IMR-90 (cell line): ENCODE measurements around the gene ERLIN1. TPM values are rescaled to one million over a fixed set of nuclear protein-coding genes. Genes with fewer than 3 reads are reported as not detected.

Experiments used
- ATAC-seq: fragments of 200-7000 bp; cut with Tn5 transposase; 2 replicates; pipeline ENCODE4 v1.9.1; 2020; ENCODE audit warnings: low read depth, mild to moderate bottlenecking, moderate library complexity
- BruUV-seq: library from RNA; stranded (reverse); fragments of 400-500 nt; replicated peaks from 2 replicates; lab custom pipeline; 2021; lab: Mats Ljungman, UMichigan
- CTCF ChIA-PET: fragments of 300-600 bp; formaldehyde crosslinking; extraction: SDS; loops from one replicate; lab custom pipeline; 2021; ENCODE audit warnings: antibody characterized with exemption; lab: Yijun Ruan, JAX
- POLR2A ChIA-PET: fragments of 300-600 bp; sonication (Branson Sonifier 250); formaldehyde crosslinking; loops from one replicate; lab custom pipeline; 2022; ENCODE audit warnings: antibody characterized with exemption; ENCODE audit not compliant: unreplicated experiment; lab: Charles Lee
- DNase-seq: peaks from one replicate; pipeline ENCODE4 v3.0.0; 2013
- H2AFZ ChIP-seq: replicated peaks from 2 replicates; pipeline ENCODE3; 2013; ENCODE audit warnings: low read length, mild to moderate bottlenecking; ENCODE audit not compliant: poor library complexity
- H2AK5ac ChIP-seq: 2 replicates; pipeline ENCODE4 v1.6.1; 2013; ENCODE audit warnings: low read depth, low read length, inconsistent platforms
- H2AK9ac ChIP-seq: replicated peaks from 2 replicates; pipeline ENCODE3; 2013; ENCODE audit warnings: mild to moderate bottlenecking, low read depth, low read length, moderate library complexity; ENCODE audit not compliant: poor library complexity
- H2BK120ac ChIP-seq: 2 replicates; pipeline ENCODE4 v1.6.1; 2013; ENCODE audit warnings: low read depth, low read length, inconsistent platforms
- H2BK15ac ChIP-seq: 3 replicates; pipeline ENCODE4 v1.6.1; 2013; ENCODE audit warnings: low read depth, low read length, inconsistent platforms
- H2BK20ac ChIP-seq: 2 replicates; pipeline ENCODE4 v1.6.1; 2013; ENCODE audit warnings: low read depth, mild to moderate bottlenecking, inconsistent platforms, low read length, moderate library complexity
- H2BK5ac ChIP-seq: 2 replicates; pipeline ENCODE4 v1.6.1; 2013; ENCODE audit warnings: mild to moderate bottlenecking, low read depth, low read length, inconsistent platforms; ENCODE audit not compliant: poor library complexity, severe bottlenecking
- H3K14ac ChIP-seq: replicated peaks from 2 replicates; pipeline ENCODE4 v1.6.1; 2013; ENCODE audit warnings: low read depth, low read length, inconsistent platforms
- H3K18ac ChIP-seq: 2 replicates; pipeline ENCODE4 v1.6.1; 2013; ENCODE audit warnings: low read depth, low read length, control low read depth
- H3K23ac ChIP-seq: 2 replicates; pipeline ENCODE4 v1.6.1; 2013; ENCODE audit warnings: low read depth, low read length, inconsistent platforms
- H3K27ac ChIP-seq: 2 replicates; pipeline ENCODE4 v1.5.1; 2013; ENCODE audit warnings: mild to moderate bottlenecking, control low read depth, low read length; ENCODE audit not compliant: insufficient read depth
- H3K27me3 ChIP-seq: 2 replicates; pipeline ENCODE4 v1.6.1; 2013; ENCODE audit warnings: low read length; ENCODE audit not compliant: control insufficient read depth, insufficient read depth
- H3K36me3 ChIP-seq: 2 replicates; pipeline ENCODE4 v1.6.1; 2013; ENCODE audit warnings: low read length, mixed read lengths; ENCODE audit not compliant: control insufficient read depth, insufficient read depth
- H3K4ac ChIP-seq: 2 replicates; pipeline ENCODE4 v1.6.1; 2013; ENCODE audit warnings: low read depth, low read length, inconsistent platforms
- H3K4me1 ChIP-seq: 2 replicates; pipeline ENCODE4 v1.6.1; 2013; ENCODE audit warnings: low read length, mixed read lengths; ENCODE audit not compliant: control insufficient read depth, insufficient read depth
- H3K4me2 ChIP-seq: 2 replicates; pipeline ENCODE4 v1.6.1; 2013; ENCODE audit warnings: low read depth, mild to moderate bottlenecking, control low read depth, low read length, moderate library complexity
- H3K4me3 ChIP-seq: 2 replicates; pipeline ENCODE4 v1.5.1; 2013; ENCODE audit warnings: low read depth, mild to moderate bottlenecking, control low read depth, low read length, moderate library complexity; ENCODE audit not compliant: insufficient read depth
- H3K56ac ChIP-seq: 2 replicates; pipeline ENCODE4 v1.6.1; 2013; ENCODE audit warnings: low read length, inconsistent platforms; ENCODE audit not compliant: insufficient read depth; ENCODE audit errors: extremely low read depth
- H3K79me1 ChIP-seq, 2 experiments: 2 replicates each; pipeline ENCODE4 v1.6.1; 2013; ENCODE audit warnings: low read length in 2 of 2, inconsistent platforms in 1 of 2, low read depth in 1 of 2
- H3K9ac ChIP-seq: 2 replicates; pipeline ENCODE4 v1.6.1; 2013; ENCODE audit warnings: low read depth, low read length, control low read depth
- H3K9me1 ChIP-seq: 2 replicates; pipeline ENCODE4 v1.6.1; 2013; ENCODE audit warnings: low read length, inconsistent platforms; ENCODE audit not compliant: insufficient read depth
- H3K9me3 ChIP-seq: 2 replicates; pipeline ENCODE4 v1.6.1; 2013; ENCODE audit warnings: low read length; ENCODE audit not compliant: control insufficient read depth, insufficient read depth
- H4K20me1 ChIP-seq: 2 replicates; pipeline ENCODE4 v1.6.1; 2013; ENCODE audit warnings: low read length, inconsistent platforms; ENCODE audit not compliant: insufficient read depth
- H4K5ac ChIP-seq: 2 replicates; pipeline ENCODE4 v1.6.1; 2013; ENCODE audit warnings: mild to moderate bottlenecking, low read depth, low read length, control low read depth
- H4K8ac ChIP-seq, 2 experiments: 2 replicates each; pipeline ENCODE4 v1.6.1; 2013; ENCODE audit warnings: low read depth in 2 of 2, low read length in 2 of 2, control low read depth in 1 of 2, inconsistent platforms in 1 of 2
- H4K91ac ChIP-seq: 2 replicates; pipeline ENCODE4 v1.6.1; 2013; ENCODE audit warnings: low read depth, low read length, inconsistent platforms; ENCODE audit not compliant: insufficient read depth
- BHLHE40 ChIP-seq: fragments of 150-350 bp; IDR thresholded peaks from 2 replicates; pipeline ENCODE4 v1.6.1; 2016; ENCODE audit warnings: mild to moderate bottlenecking, low read depth, low read length
- WGBS, 2 experiments: methylation state at CpG; one replicate each; pipeline versions ENCODE4 v1.1.5 to v1.1.7; 2013; ENCODE audit warnings: missing lambda C conversion rate in 2 of 2; ENCODE audit not compliant: insufficient read length in 1 of 2; ENCODE audit errors: extremely low coverage in 2 of 2; 5-methylcytosine and 5-hydroxymethylcytosine counted together
- dilution Hi-C: fragments of 300-500 bp; cut with HindIII; formaldehyde crosslinking; loops from one replicate; pipeline ENCODE4 v1.14.3; 2018; ENCODE audit warnings: low sequenced_read_pairs; ENCODE audit not compliant: unreplicated experiment
- in situ Hi-C: fragments of 300-500 bp; cut with MboI; formaldehyde crosslinking; loops from 3 replicates; pipeline ENCODE4 v1.14.3; 2019; ENCODE audit warnings: low sequenced_read_pairs, inconsistent platforms, mixed read lengths
- intact Hi-C: fragments of 100-400 bp; cut with micrococcal nuclease; formaldehyde crosslinking; loops from 2 replicates; pipeline ENCODE4 v1.10.0; 2022
- polyA plus RNA-seq, 3 experiments: library from polyadenylated mRNA; depleted of rRNA; stranded (reverse); fragments of >200 nt; gene quantifications; 2 replicates each; pipeline ENCODE4 v1.2.3, GENCODE V29; 2012; ENCODE audit warnings: low replicate concordance in 1 of 3
- total RNA-seq: library from RNA; depleted of rRNA; stranded (reverse); fragments of >200 nt; gene quantifications from 2 replicates; pipeline ENCODE4 v1.2.3, GENCODE V29; 2012

ERLIN1 gene
- total and polyA plus RNA-seq, 2 of the 4 experiments (the other 2 are of a cell fraction) = 31.5 to 33.9 TPM

- no peak overlapping the region for H2BK15ac ChIP-seq
- POLR2A ChIA-PET = no interaction called here
Measured at GRCh38 chr10:100130831-100131230, 55.0 kb downstream of the ERLIN1 start.

More at GRCh38 chr10:100130831-100131230, 55.0 kb downstream of the ERLIN1 start:
- CTCF ChIA-PET = interaction anchor here (1.6 kb wide), 1 partner anchor 12 kb away, joined by 11 read pairs; no protein-coding TSS in a partner anchor
- Histone ChIP-seq H2BK5ac (no peak overlapping the region), H3K4me3 (no peak overlapping the region), H4K20me1 (no peaks in the 10 kb centered on the region), H4K91ac (no peak overlapping the region), H2BK20ac (no peak overlapping the region), H3K4ac (no peak overlapping the region), H3K79me1 (no peaks in the 10 kb centered on the region), H3K9me1 (no peaks in the 10 kb centered on the region), H3K9ac (no peak overlapping the region), H3K36me3 (no peaks in the 10 kb centered on the region), H3K27me3 (peaks cover 12% of the 10 kb centered on the region), H3K27ac (no peak overlapping the region), H3K4me1 (no peaks in the 10 kb centered on the region), H3K4me2 (no peak overlapping the region), H3K9me3 (0 out of 2 replicates have a peak, but pooled peaks cover 3% of the 10 kb centered on the region), H3K18ac (no peak overlapping the region), H2BK120ac (no peak overlapping the region), H3K23ac (no peak overlapping the region), H4K5ac (no peak overlapping the region), H4K8ac (no peak overlapping the region), H3K56ac (no peak overlapping the region), H2AK9ac (no peak overlapping the region), H2AK5ac (no peak overlapping the region), H2AFZ (peak overlapping the region; percentile 21), H3K14ac (no peak overlapping the region)
- 31% methylated on average over 4 of the region's 7 CpGs; no CpG with 5 or more reads in 1 of the 2 experiments for WGBS, 2 experiments
- no TSS peak for BruUV-seq
- dilution Hi-C loops (no loop called here), in situ Hi-C loops (no loop called here), intact Hi-C loops (no loop called here)
- ATAC-seq (no peak), DNase-seq (no peak)
- no peak for TF ChIP-seq BHLHE40
